Activated naive CD8-positive, alpha-beta T cell treated with anti-CD3 and anti-CD28 coated beads, Interleukin-2, amount 50 U/mL, for 16 hours (primary cell): ENCODE measurements around the gene SFXN1.
"Not testable (repeated sequence)": the region's sequence is repeated elsewhere in the genome, so short reads cannot be mapped to it uniquely, and the experiment has no call there.

Source experiments
- DNase-seq: peaks from one replicate; pipeline ENCODE4 v3.0.0-alpha.2; 2020; ENCODE audit warnings: low read depth, low spot score

Gene SFXN1

GRCh38 chr5:175478384-175479124, at the start of gene SFXN1:
SFXN1 (plus strand) TSS chr5:175478560; CDS start chr5:175492104, 13,544 bp downstream.
- DNase-seq: peak; percentile 59

- DNase-seq: no peak
Observed at GRCh38 chr5:175434800-175435199, 43.6 kb upstream of the SFXN1 start.

GRCh38 chr5:175436359-175436758, 42.0 kb upstream of the SFXN1 start:
- no peak for DNase-seq

- no peak for DNase-seq
Observed at GRCh38 chr5:175438234-175438857, 40.0 kb upstream of the SFXN1 start.

- DNase-seq: no peak
Observed at GRCh38 chr5:175443514-175444059, 34.8 kb upstream of the SFXN1 start.

GRCh38 chr5:175444060-175444904, 34.1 kb upstream of the SFXN1 start, which contains the start of gene DRD1:
DRD1 (minus strand) TSS chr5:175444182; CDS start chr5:175443099, 1,083 bp downstream.
- DNase-seq: peak; percentile 27

GRCh38 chr5:175444905-175445456, 33.4 kb upstream of the SFXN1 start:
- no peak for DNase-seq

GRCh38 chr5:175446378-175446777, 32.0 kb upstream of the SFXN1 start:
- not testable (repeated sequence) for DNase-seq

- DNase-seq: no peak
Observed at GRCh38 chr5:175447571-175447970, 30.8 kb upstream of the SFXN1 start.

GRCh38 chr5:175448276-175448675, 30.1 kb upstream of the SFXN1 start:
- DNase-seq: no peak

GRCh38 chr5:175452166-175452565, 26.2 kb upstream of the SFXN1 start:
- DNase-seq: no peak

GRCh38 chr5:175454338-175454737, 24.0 kb upstream of the SFXN1 start:
- DNase-seq: not testable (repeated sequence)

- no peak for DNase-seq
Observed at GRCh38 chr5:175456105-175456742, 22.1 kb upstream of the SFXN1 start.

- no peak for DNase-seq
Observed at GRCh38 chr5:175457466-175457865, 20.9 kb upstream of the SFXN1 start.

GRCh38 chr5:175460126-175460525, 18.2 kb upstream of the SFXN1 start:
- DNase-seq: no peak

GRCh38 chr5:175460552-175460951, 17.8 kb upstream of the SFXN1 start:
- no peak for DNase-seq

- no peak for DNase-seq
Observed at GRCh38 chr5:175461370-175461769, 17.0 kb upstream of the SFXN1 start.

- no peak for DNase-seq
Observed at GRCh38 chr5:175463641-175464040, 14.7 kb upstream of the SFXN1 start.

GRCh38 chr5:175464074-175464941, 14.1 kb upstream of the SFXN1 start:
- DNase-seq: peak; percentile 44

- no peak for DNase-seq
Observed at GRCh38 chr5:175464942-175465233, 13.5 kb upstream of the SFXN1 start.
